Hematopoietic multipotent progenitor cell (in vitro differentiated cells): ENCODE data around the gene RAB8A. TPM values are rescaled to one million over a fixed set of nuclear protein-coding genes. Genes with fewer than 3 reads are reported as not detected.

Experiments used
- DNase-seq, 3 donors: peaks; one replicate each; pipeline ENCODE4 v3.0.0-alpha.2; 2011 to 2015; ENCODE audit warnings: low read depth in 2 of 3, low spot score in 2 of 3
- total RNA-seq: library from RNA; depleted of rRNA; stranded (reverse); fragments of >200 nt; gene quantifications from one replicate; pipeline ENCODE4 v1.2.3, GENCODE V29; 2012

Gene RAB8A
- total RNA-seq, 1 donor: 130 TPM

- DNase-seq: no peak
Measured at GRCh38 chr19:16106121-16106520, 5.6 kb upstream of the RAB8A start.

- DNase-seq: no peak
Measured at GRCh38 chr19:16111909-16112752, 442 bp downstream of the RAB8A start.

GRCh38 chr19:16112778-16113177, 1.1 kb downstream of the RAB8A start:
- DNase-seq: peak in 2 of 3 donors; percentile 41 to 57

- DNase-seq: peak in 2 of 3 donors; percentile 49 to 78
Measured at GRCh38 chr19:16113727-16114126, 2.0 kb downstream of the RAB8A start.

- no peak for DNase-seq
Measured at GRCh38 chr19:16115301-16116039, 3.8 kb downstream of the RAB8A start.

GRCh38 chr19:16116067-16116466, 4.4 kb downstream of the RAB8A start:
- no peak for DNase-seq

GRCh38 chr19:16117594-16118033, 5.9 kb downstream of the RAB8A start:
- DNase-seq: peak in 1 of 3 donors; percentile 44

- DNase-seq: peak in 2 of 3 donors; percentile 86 to 92
Measured at GRCh38 chr19:16118489-16119033, 6.9 kb downstream of the RAB8A start.

- DNase-seq: peak in 2 of 3 donors; percentile 67 to 72
Measured at GRCh38 chr19:16119075-16119857, 7.6 kb downstream of the RAB8A start.

GRCh38 chr19:16121141-16121540, 9.5 kb downstream of the RAB8A start:
- no peak for DNase-seq

GRCh38 chr19:16121967-16122366, 10.3 kb downstream of the RAB8A start:
- no peak for DNase-seq

GRCh38 chr19:16124953-16125352, 13.3 kb downstream of the RAB8A start:
- DNase-seq: no peak

- DNase-seq: no peak
Measured at GRCh38 chr19:16125737-16126495, 14.2 kb downstream of the RAB8A start.

- DNase-seq: no peak
Measured at GRCh38 chr19:16127080-16127479, 15.4 kb downstream of the RAB8A start.

- no peak for DNase-seq
Measured at GRCh38 chr19:16127776-16128371, 16.2 kb downstream of the RAB8A start.

- no peak for DNase-seq
Measured at GRCh38 chr19:16131648-16132047, 20.0 kb downstream of the RAB8A start.

GRCh38 chr19:16133818-16134217, 22.1 kb downstream of the RAB8A start:
- no peak for DNase-seq

GRCh38 chr19:16134510-16134909, 22.8 kb downstream of the RAB8A start:
- no peak for DNase-seq

GRCh38 chr19:16135430-16136127, 23.9 kb downstream of the RAB8A start:
- no peak for DNase-seq
